IMR-90 (cell line): ENCODE results near the gene SHB. TPM values are rescaled to one million over a fixed set of nuclear protein-coding genes. Genes with fewer than 3 reads are reported as not detected.

Source experiments
- ATAC-seq: fragments of 200-7000 bp; cut with Tn5 transposase; 2 replicates; pipeline ENCODE4 v1.9.1; 2020; ENCODE audit warnings: low read depth, mild to moderate bottlenecking, moderate library complexity
- BruUV-seq: library from RNA; stranded (reverse); fragments of 400-500 nt; replicated peaks from 2 replicates; lab custom pipeline; 2021; lab: Mats Ljungman, UMichigan
- CTCF ChIA-PET: fragments of 300-600 bp; formaldehyde crosslinking; extraction: SDS; loops from one replicate; lab custom pipeline; 2021; ENCODE audit warnings: antibody characterized with exemption; lab: Yijun Ruan, JAX
- POLR2A ChIA-PET: fragments of 300-600 bp; sonication (Branson Sonifier 250); formaldehyde crosslinking; loops from one replicate; lab custom pipeline; 2022; ENCODE audit warnings: antibody characterized with exemption; ENCODE audit not compliant: unreplicated experiment; lab: Charles Lee
- DNase-seq: peaks from one replicate; pipeline ENCODE4 v3.0.0; 2013
- H2AFZ ChIP-seq: replicated peaks from 2 replicates; pipeline ENCODE3; 2013; ENCODE audit warnings: low read length, mild to moderate bottlenecking; ENCODE audit not compliant: poor library complexity
- H2AK5ac ChIP-seq: 2 replicates; pipeline ENCODE4 v1.6.1; 2013; ENCODE audit warnings: low read depth, low read length, inconsistent platforms
- H2AK9ac ChIP-seq: replicated peaks from 2 replicates; pipeline ENCODE3; 2013; ENCODE audit warnings: mild to moderate bottlenecking, low read depth, low read length, moderate library complexity; ENCODE audit not compliant: poor library complexity
- H2BK120ac ChIP-seq: 2 replicates; pipeline ENCODE4 v1.6.1; 2013; ENCODE audit warnings: low read depth, low read length, inconsistent platforms
- H2BK15ac ChIP-seq: 3 replicates; pipeline ENCODE4 v1.6.1; 2013; ENCODE audit warnings: low read depth, low read length, inconsistent platforms
- H2BK20ac ChIP-seq: 2 replicates; pipeline ENCODE4 v1.6.1; 2013; ENCODE audit warnings: low read depth, mild to moderate bottlenecking, inconsistent platforms, low read length, moderate library complexity
- H2BK5ac ChIP-seq: 2 replicates; pipeline ENCODE4 v1.6.1; 2013; ENCODE audit warnings: mild to moderate bottlenecking, low read depth, low read length, inconsistent platforms; ENCODE audit not compliant: poor library complexity, severe bottlenecking
- H3K14ac ChIP-seq: replicated peaks from 2 replicates; pipeline ENCODE4 v1.6.1; 2013; ENCODE audit warnings: low read depth, low read length, inconsistent platforms
- H3K18ac ChIP-seq: 2 replicates; pipeline ENCODE4 v1.6.1; 2013; ENCODE audit warnings: low read depth, low read length, control low read depth
- H3K23ac ChIP-seq: 2 replicates; pipeline ENCODE4 v1.6.1; 2013; ENCODE audit warnings: low read depth, low read length, inconsistent platforms
- H3K27ac ChIP-seq: 2 replicates; pipeline ENCODE4 v1.5.1; 2013; ENCODE audit warnings: mild to moderate bottlenecking, control low read depth, low read length; ENCODE audit not compliant: insufficient read depth
- H3K27me3 ChIP-seq: 2 replicates; pipeline ENCODE4 v1.6.1; 2013; ENCODE audit warnings: low read length; ENCODE audit not compliant: control insufficient read depth, insufficient read depth
- H3K36me3 ChIP-seq: 2 replicates; pipeline ENCODE4 v1.6.1; 2013; ENCODE audit warnings: low read length, mixed read lengths; ENCODE audit not compliant: control insufficient read depth, insufficient read depth
- H3K4ac ChIP-seq: 2 replicates; pipeline ENCODE4 v1.6.1; 2013; ENCODE audit warnings: low read depth, low read length, inconsistent platforms
- H3K4me1 ChIP-seq: 2 replicates; pipeline ENCODE4 v1.6.1; 2013; ENCODE audit warnings: low read length, mixed read lengths; ENCODE audit not compliant: control insufficient read depth, insufficient read depth
- H3K4me2 ChIP-seq: 2 replicates; pipeline ENCODE4 v1.6.1; 2013; ENCODE audit warnings: low read depth, mild to moderate bottlenecking, control low read depth, low read length, moderate library complexity
- H3K4me3 ChIP-seq: 2 replicates; pipeline ENCODE4 v1.5.1; 2013; ENCODE audit warnings: low read depth, mild to moderate bottlenecking, control low read depth, low read length, moderate library complexity; ENCODE audit not compliant: insufficient read depth
- H3K56ac ChIP-seq: 2 replicates; pipeline ENCODE4 v1.6.1; 2013; ENCODE audit warnings: low read length, inconsistent platforms; ENCODE audit not compliant: insufficient read depth; ENCODE audit errors: extremely low read depth
- H3K79me1 ChIP-seq, 2 experiments: 2 replicates each; pipeline ENCODE4 v1.6.1; 2013; ENCODE audit warnings: low read length in 2 of 2, inconsistent platforms in 1 of 2, low read depth in 1 of 2
- H3K9ac ChIP-seq: 2 replicates; pipeline ENCODE4 v1.6.1; 2013; ENCODE audit warnings: low read depth, low read length, control low read depth
- H3K9me1 ChIP-seq: 2 replicates; pipeline ENCODE4 v1.6.1; 2013; ENCODE audit warnings: low read length, inconsistent platforms; ENCODE audit not compliant: insufficient read depth
- H3K9me3 ChIP-seq: 2 replicates; pipeline ENCODE4 v1.6.1; 2013; ENCODE audit warnings: low read length; ENCODE audit not compliant: control insufficient read depth, insufficient read depth
- H4K20me1 ChIP-seq: 2 replicates; pipeline ENCODE4 v1.6.1; 2013; ENCODE audit warnings: low read length, inconsistent platforms; ENCODE audit not compliant: insufficient read depth
- H4K5ac ChIP-seq: 2 replicates; pipeline ENCODE4 v1.6.1; 2013; ENCODE audit warnings: mild to moderate bottlenecking, low read depth, low read length, control low read depth
- H4K8ac ChIP-seq, 2 experiments: 2 replicates each; pipeline ENCODE4 v1.6.1; 2013; ENCODE audit warnings: low read depth in 2 of 2, low read length in 2 of 2, control low read depth in 1 of 2, inconsistent platforms in 1 of 2
- H4K91ac ChIP-seq: 2 replicates; pipeline ENCODE4 v1.6.1; 2013; ENCODE audit warnings: low read depth, low read length, inconsistent platforms; ENCODE audit not compliant: insufficient read depth
- BHLHE40 ChIP-seq: fragments of 150-350 bp; IDR thresholded peaks from 2 replicates; pipeline ENCODE4 v1.6.1; 2016; ENCODE audit warnings: mild to moderate bottlenecking, low read depth, low read length
- CEBPB ChIP-seq: IDR thresholded peaks from 2 replicates; pipeline ENCODE4 v1.6.1; 2012; ENCODE audit warnings: low read depth, low read length, improper control_type of control experiment
- CHD1 ChIP-seq: IDR thresholded peaks from 2 replicates; pipeline ENCODE4 v1.6.1; 2012; ENCODE audit warnings: low read depth, low read length, improper control_type of control experiment
- CTCF ChIP-seq: conservative IDR thresholded peaks from 2 replicates; pipeline ENCODE4 v1.5.1; 2012; ENCODE audit warnings: mild to moderate bottlenecking, low read depth, low read length, improper control_type of control experiment
- FOS ChIP-seq: fragments of 150-350 bp; IDR thresholded peaks from 2 replicates; pipeline ENCODE4 v1.6.1; 2016; ENCODE audit warnings: low read depth, low read length
- MAFK ChIP-seq: IDR thresholded peaks from 2 replicates; pipeline ENCODE4 v1.6.1; 2012; ENCODE audit warnings: low read depth, low read length, improper control_type of control experiment
- MAZ ChIP-seq: IDR thresholded peaks from 2 replicates; pipeline ENCODE4 v1.6.1; 2012; ENCODE audit warnings: low read depth, mild to moderate bottlenecking, low read length, improper control_type of control experiment, moderate library complexity, borderline replicate concordance
- NFE2L2 ChIP-seq: fragments of 150-350 bp; IDR thresholded peaks from 2 replicates; pipeline ENCODE4 v1.6.1; 2016; ENCODE audit warnings: low read depth, mild to moderate bottlenecking, low read length
- POLR2A ChIP-seq: IDR thresholded peaks from 2 replicates; pipeline ENCODE4 v1.6.1; 2012; ENCODE audit warnings: mild to moderate bottlenecking, low read depth, low read length
- RAD21 ChIP-seq: IDR thresholded peaks from 2 replicates; pipeline ENCODE4 v1.6.1; 2012; ENCODE audit warnings: low read length, improper control_type of control experiment
- RCOR1 ChIP-seq: IDR thresholded peaks from 2 replicates; pipeline ENCODE4 v1.6.1; 2012; ENCODE audit warnings: mild to moderate bottlenecking, low read length, improper control_type of control experiment; ENCODE audit not compliant: insufficient replicate concordance
- RFX5 ChIP-seq: IDR thresholded peaks from 2 replicates; pipeline ENCODE4 v1.8.0; 2012; ENCODE audit warnings: low read depth, mild to moderate bottlenecking, low read length, moderate library complexity
- whole genome bisulfite sequencing, 2 experiments: methylation state at CpG; one replicate each; pipeline versions ENCODE4 v1.1.5 to v1.1.7; 2013; ENCODE audit warnings: missing lambda C conversion rate in 2 of 2; ENCODE audit not compliant: insufficient read length in 1 of 2; ENCODE audit errors: extremely low coverage in 2 of 2; 5-methylcytosine and 5-hydroxymethylcytosine counted together
- dilution Hi-C: fragments of 300-500 bp; cut with HindIII; formaldehyde crosslinking; loops from one replicate; pipeline ENCODE4 v1.14.3; 2018; ENCODE audit warnings: low sequenced_read_pairs; ENCODE audit not compliant: unreplicated experiment
- in situ Hi-C: fragments of 300-500 bp; cut with MboI; formaldehyde crosslinking; loops from 3 replicates; pipeline ENCODE4 v1.14.3; 2019; ENCODE audit warnings: low sequenced_read_pairs, inconsistent platforms, mixed read lengths
- intact Hi-C: fragments of 100-400 bp; cut with micrococcal nuclease; formaldehyde crosslinking; loops from 2 replicates; pipeline ENCODE4 v1.10.0; 2022
- polyA plus RNA-seq, 3 experiments: library from polyadenylated mRNA; depleted of rRNA; stranded (reverse); fragments of >200 nt; gene quantifications; 2 replicates each; pipeline ENCODE4 v1.2.3, GENCODE V29; 2012; ENCODE audit warnings: low replicate concordance in 1 of 3
- total RNA-seq: library from RNA; depleted of rRNA; stranded (reverse); fragments of >200 nt; gene quantifications from 2 replicates; pipeline ENCODE4 v1.2.3, GENCODE V29; 2012
- TF ChIP-seq, protein P1 (sequence below): fragments of 150-350 bp; IDR thresholded peaks from 2 replicates; pipeline ENCODE4 v1.6.1; 2017; ENCODE audit warnings: mild to moderate bottlenecking, antibody characterized with exemption, low read length, low read depth
- TF ChIP-seq, protein P2 (sequence below): fragments of 150-350 bp; IDR thresholded peaks from 2 replicates; pipeline ENCODE4 v1.6.1; 2016; ENCODE audit warnings: low read depth, mild to moderate bottlenecking, low read length, moderate library complexity, borderline replicate concordance

The SHB gene
- total and polyA plus RNA-seq, 2 of the 4 experiments (the other 2 are of a cell fraction) = 6.1 to 20.4 TPM

GRCh38 chr9:38022203-38022895, 46.7 kb downstream of the SHB start:
- Histone ChIP-seq H4K5ac (no peak overlapping the region), H2AK9ac (peak overlapping the region; percentile 50), H3K4me3 (no peak overlapping the region), H3K9ac (no peak overlapping the region), H2BK120ac (peak overlapping the region; percentile 3; the same call in 1 of the 2 replicates), H4K20me1 (peaks cover 34% of the 10 kb centered on the region), H4K91ac (peak overlapping the region; percentile 25), H3K27ac (peak overlapping the region; percentile 96; the same call in 1 of the 2 replicates), H2BK20ac (0 out of 2 replicates have a peak overlapping the region, but pooled peaks have one; percentile 10), H2AK5ac (peak overlapping the region; percentile 46; the same call in 1 of the 2 replicates), H3K14ac (0 out of 2 replicates have a peak overlapping the region, but pooled peaks have one; percentile 63), H2AFZ (no peak overlapping the region), H3K23ac (peak overlapping the region; percentile 56), H3K36me3 (peaks cover 9% of the 10 kb centered on the region), H3K79me1 (peaks cover 44 to 83% of the 10 kb centered on the region in 2 experiments), H3K56ac (no peak overlapping the region), H3K4me1 (peaks cover 64% of the 10 kb centered on the region), H3K4ac (peak overlapping the region; percentile 100; the same call in 1 of the 2 replicates), H4K8ac (peak overlapping the region in 1 of 2 experiments; percentile 48; a peak in 1 of 4 replicates), H3K9me1 (peaks cover 41% of the 10 kb centered on the region), H3K9me3 (no peaks in the 10 kb centered on the region), H2BK15ac (no peak overlapping the region; the same call in 2 of the 3 replicates), H3K18ac (no peak overlapping the region), H3K27me3 (no peaks in the 10 kb centered on the region), H2BK5ac (no peak overlapping the region), H3K4me2 (no peak overlapping the region)
- intact Hi-C loops (loop anchor here (5.0 kb wide), 1 partner anchor 45 kb away; no protein-coding TSS in a partner anchor), dilution Hi-C loops (no loop called here), in situ Hi-C loops (loop anchor here (5.0 kb wide), 1 partner anchor 40 kb away; no protein-coding TSS in a partner anchor)
- no peak for ATAC-seq
- DNase-seq = no peak
- ChIA-PET POLR2A (no interaction called here), CTCF (no interaction called here)
- 100% methylated on average over 3 of the region's 17 CpGs; no CpG with 5 or more reads in 1 of the 2 experiments for WGBS, 2 experiments
- BruUV-seq = no TSS peak
- TF ChIP-seq POLR2A = no peak
- no peak for TF ChIP-seq NFE2L2
- no peak for TF ChIP-seq CTCF
- TF ChIP-seq CEBPB = no peak
- TF ChIP-seq RAD21 = no peak
- no peak for TF ChIP-seq FOS
- TF ChIP-seq CHD1 = no peak
- TF ChIP-seq RFX5 = no peak
- TF ChIP-seq, protein P1, sequence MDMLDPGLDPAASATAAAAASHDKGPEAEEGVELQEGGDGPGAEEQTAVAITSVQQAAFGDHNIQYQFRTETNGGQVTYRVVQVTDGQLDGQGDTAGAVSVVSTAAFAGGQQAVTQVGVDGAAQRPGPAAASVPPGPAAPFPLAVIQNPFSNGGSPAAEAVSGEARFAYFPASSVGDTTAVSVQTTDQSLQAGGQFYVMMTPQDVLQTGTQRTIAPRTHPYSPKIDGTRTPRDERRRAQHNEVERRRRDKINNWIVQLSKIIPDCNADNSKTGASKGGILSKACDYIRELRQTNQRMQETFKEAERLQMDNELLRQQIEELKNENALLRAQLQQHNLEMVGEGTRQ = no peak
- TF ChIP-seq MAZ = no peak
- no peak for TF ChIP-seq MAFK
- no peak for TF ChIP-seq BHLHE40
- TF ChIP-seq, protein P2, sequence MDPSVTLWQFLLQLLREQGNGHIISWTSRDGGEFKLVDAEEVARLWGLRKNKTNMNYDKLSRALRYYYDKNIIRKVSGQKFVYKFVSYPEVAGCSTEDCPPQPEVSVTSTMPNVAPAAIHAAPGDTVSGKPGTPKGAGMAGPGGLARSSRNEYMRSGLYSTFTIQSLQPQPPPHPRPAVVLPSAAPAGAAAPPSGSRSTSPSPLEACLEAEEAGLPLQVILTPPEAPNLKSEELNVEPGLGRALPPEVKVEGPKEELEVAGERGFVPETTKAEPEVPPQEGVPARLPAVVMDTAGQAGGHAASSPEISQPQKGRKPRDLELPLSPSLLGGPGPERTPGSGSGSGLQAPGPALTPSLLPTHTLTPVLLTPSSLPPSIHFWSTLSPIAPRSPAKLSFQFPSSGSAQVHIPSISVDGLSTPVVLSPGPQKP = no peak
- no peak for TF ChIP-seq RCOR1
